GM23338 (cell line): ENCODE data around the gene CTNND2. TPM values are rescaled to one million over a fixed set of nuclear protein-coding genes. Genes with fewer than 3 reads are reported as not detected.

Experiments
- CREB1 ChIP-seq: fragments of 250-450 bp; sonication (Bioruptor Pico); IDR thresholded peaks from 2 replicates; pipeline ENCODE4 v1.5.0; 2020; ENCODE audit warnings: low read depth, mild to moderate bottlenecking, moderate library complexity
- CTCF ChIP-seq, 2 experiments: fragments of 200-600 bp in 1 of 2; sonication (generic) in 1 of 2; conservative IDR thresholded peaks; 2 replicates each; pipeline versions ENCODE4 v1.5.1 to v1.6.1; 2016 to 2017; ENCODE audit warnings: antibody characterized with exemption in 2 of 2, low read depth in 2 of 2, mild to moderate bottlenecking in 2 of 2, moderate library complexity in 1 of 2
- EZH2phosphoT487 ChIP-seq: fragments of 200-600 bp; sonication (generic); IDR thresholded peaks from one replicate; pipeline ENCODE4 v1.8.1; 2018; ENCODE audit warnings: antibody characterized with exemption; ENCODE audit not compliant: unreplicated experiment
- POLR2AphosphoS5 ChIP-seq: IDR thresholded peaks from 2 replicates; pipeline ENCODE4 v1.6.1; 2016; ENCODE audit warnings: antibody characterized with exemption, low read depth
- ZNF114 ChIP-seq: fragments of 250-450 bp; sonication (Bioruptor Pico); IDR thresholded peaks from 2 replicates; pipeline ENCODE4 v1.5.0; 2020; ENCODE audit warnings: mild to moderate bottlenecking, moderate library complexity
- ZNF331 ChIP-seq: fragments of 250-450 bp; sonication (Bioruptor Pico); IDR thresholded peaks from 2 replicates; pipeline ENCODE4 v1.5.0; 2020; ENCODE audit warnings: low read depth, mild to moderate bottlenecking, moderate library complexity
- ZNF462 ChIP-seq: fragments of 250-450 bp; sonication (Bioruptor Pico); IDR thresholded peaks from 2 replicates; pipeline ENCODE4 v1.5.0; 2020; ENCODE audit warnings: mild to moderate bottlenecking, moderate library complexity
- polyA plus RNA-seq: library from polyadenylated mRNA; unstranded; fragments of >200 nt; fragmentation: Nextera tagmentation; extraction: Ambion mirVana; gene quantifications from 2 replicates; pipeline ENCODE4 v1.2.1, GENCODE V29; 2016
- total RNA-seq: library from RNA; depleted of rRNA; stranded (reverse); fragments of >200 nt; shearing (Covaris generic); gene quantifications from 2 replicates; pipeline ENCODE4 v1.2.3, GENCODE V29; 2014

Gene CTNND2
- total and polyA plus RNA-seq, 2 experiments from 2014 or later, result 5.1 to 7.0 TPM

DNA sequence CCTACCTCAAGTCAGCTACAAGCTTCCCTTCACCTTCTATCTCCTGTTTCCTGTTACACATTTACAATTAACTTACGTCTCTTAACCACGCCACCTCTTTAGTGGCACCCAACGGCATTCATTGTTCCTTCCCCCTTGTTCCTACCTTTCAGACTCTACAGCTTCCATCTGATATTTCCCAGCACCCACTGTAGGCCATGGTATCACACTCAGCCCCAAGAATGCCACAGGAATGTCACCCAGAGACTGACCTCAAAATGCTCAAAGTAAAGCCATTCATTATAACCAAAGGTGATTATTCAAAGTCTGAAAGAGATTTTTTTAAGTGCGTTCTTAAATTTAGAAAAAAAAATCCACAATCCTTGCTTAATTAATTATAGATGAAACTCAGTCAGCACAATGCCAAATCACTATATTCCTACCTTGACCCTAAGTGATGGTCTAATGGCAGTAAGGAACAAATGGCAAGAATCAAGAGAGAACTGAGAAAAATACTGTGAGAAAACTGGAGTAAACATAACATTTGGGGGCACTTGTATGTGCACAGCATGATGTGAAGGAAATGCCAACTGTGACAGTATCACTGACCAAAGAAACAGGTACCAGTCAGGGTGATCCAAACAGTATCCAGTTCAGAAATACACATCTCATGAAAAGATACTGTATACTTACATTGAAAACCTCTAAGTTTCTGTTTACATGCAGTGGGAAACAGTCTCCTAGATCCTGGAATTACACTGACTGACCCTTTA is 52.1 kb downstream of the CTNND2 start (continued):
- TF ChIP-seq ZNF462 (CRISPR knock-in tag) (no peak), CTCF (conservative IDR thresholded peaks at IDR 0.05; ENCODE audit: low read depth in 2 of 2) (no peak), ZNF331 (CRISPR knock-in tag) (no peak), EZH2phosphoT487 (no peak), ZNF114 (CRISPR knock-in tag) (no peak), POLR2AphosphoS5 (no peak), CREB1 (CRISPR knock-in tag) (no peak)
